ENCODE data around the gene FARS2. TPM values are rescaled to one million over a fixed set of nuclear protein-coding genes. Genes with fewer than 3 reads are reported as not detected.

The FARS2 gene
- total RNA-seq, 4 donors from 2014 or later, result 10.6 to 24.9 (median 15.2) TPM

DNA sequence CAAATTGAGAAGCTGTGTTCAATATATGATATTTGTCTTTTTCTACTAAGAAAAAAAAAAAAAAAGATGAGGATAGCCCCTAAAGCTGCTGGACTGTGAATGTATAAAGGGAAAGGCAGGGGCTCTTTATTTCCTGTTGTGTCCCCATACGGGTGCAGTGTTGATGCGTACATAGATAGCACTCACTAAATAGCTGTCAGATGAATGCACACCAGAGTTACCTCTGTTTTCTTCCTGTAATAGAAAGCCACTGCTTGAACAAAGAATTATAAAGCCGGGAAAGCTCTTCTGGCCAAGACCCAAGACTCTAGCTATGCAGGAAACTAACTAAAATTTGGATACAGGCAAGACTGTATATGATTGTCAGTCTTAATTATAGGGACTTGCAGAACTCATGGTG lies 260.0 kb downstream of the FARS2 start:
- no peaks in the 10 kb centered on the region for H3K9me3 ChIP-seq
- H3K27ac ChIP-seq (replicated peaks in 1 of 4), result no peak overlapping the region
- TF ChIP-seq POLR2A (IDR thresholded peaks at IDR 0.05; ENCODE audit: low read depth) (no peak), EP300 (IDR thresholded peaks at IDR 0.05) (no peak)
- TF ChIP-seq, protein P1, sequence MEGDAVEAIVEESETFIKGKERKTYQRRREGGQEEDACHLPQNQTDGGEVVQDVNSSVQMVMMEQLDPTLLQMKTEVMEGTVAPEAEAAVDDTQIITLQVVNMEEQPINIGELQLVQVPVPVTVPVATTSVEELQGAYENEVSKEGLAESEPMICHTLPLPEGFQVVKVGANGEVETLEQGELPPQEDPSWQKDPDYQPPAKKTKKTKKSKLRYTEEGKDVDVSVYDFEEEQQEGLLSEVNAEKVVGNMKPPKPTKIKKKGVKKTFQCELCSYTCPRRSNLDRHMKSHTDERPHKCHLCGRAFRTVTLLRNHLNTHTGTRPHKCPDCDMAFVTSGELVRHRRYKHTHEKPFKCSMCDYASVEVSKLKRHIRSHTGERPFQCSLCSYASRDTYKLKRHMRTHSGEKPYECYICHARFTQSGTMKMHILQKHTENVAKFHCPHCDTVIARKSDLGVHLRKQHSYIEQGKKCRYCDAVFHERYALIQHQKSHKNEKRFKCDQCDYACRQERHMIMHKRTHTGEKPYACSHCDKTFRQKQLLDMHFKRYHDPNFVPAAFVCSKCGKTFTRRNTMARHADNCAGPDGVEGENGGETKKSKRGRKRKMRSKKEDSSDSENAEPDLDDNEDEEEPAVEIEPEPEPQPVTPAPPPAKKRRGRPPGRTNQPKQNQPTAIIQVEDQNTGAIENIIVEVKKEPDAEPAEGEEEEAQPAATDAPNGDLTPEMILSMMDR (IDR thresholded peaks at IDR 0.05), result no peak
- H3K4me3 ChIP-seq, result no peak overlapping the region
- H3K4me1 ChIP-seq, result no peaks in the 10 kb centered on the region
- peak; percentile 17 for DNase-seq (ENCODE audit: extremely low spot score)
- intact Hi-C loops (cut with DNase I), result no loop called here
- no peaks in the 10 kb centered on the region for H3K36me3 ChIP-seq
- 64% methylated on average over 3 of the region's 3 CpGs for WGBS
- no peaks in the 10 kb centered on the region for H3K27me3 ChIP-seq

DNA sequence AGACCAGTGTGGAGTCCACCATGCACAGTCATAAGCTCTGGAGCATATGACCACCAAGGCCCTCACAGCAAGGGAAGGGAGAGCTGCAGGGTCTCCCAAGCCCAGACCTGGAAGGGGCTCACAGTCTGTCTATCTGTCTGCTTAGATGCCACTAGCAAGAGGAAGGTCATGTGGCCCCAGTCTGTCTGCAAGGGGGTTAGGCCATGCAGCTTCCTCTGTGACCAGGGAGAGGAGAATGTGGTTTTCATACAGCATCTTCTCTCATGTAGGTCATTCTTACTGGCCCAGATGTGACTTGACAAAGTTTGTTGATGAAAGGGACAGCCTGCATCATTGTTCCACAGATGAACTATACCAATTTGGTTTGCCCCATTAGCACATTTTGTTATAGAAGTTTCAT lies 260.8 kb downstream of the FARS2 start:
- Histone ChIP-seq H3K9me3 (no peaks in the 10 kb centered on the region), H3K4me3 (no peak overlapping the region), H3K27ac (replicated peaks in 1 of 4) (no peak overlapping the region), H3K36me3 (no peaks in the 10 kb centered on the region), H3K4me1 (no peaks in the 10 kb centered on the region), H3K27me3 (no peaks in the 10 kb centered on the region)
- intact Hi-C loops (cut with DNase I), result no loop called here
- TF ChIP-seq, protein P1 (IDR thresholded peaks at IDR 0.05), result no peak
- no peak for TF ChIP-seq POLR2A (IDR thresholded peaks at IDR 0.05; ENCODE audit: low read depth)
- no peak for TF ChIP-seq POLR2AphosphoS5 (IDR thresholded peaks at IDR 0.05)
- TF ChIP-seq EP300 (IDR thresholded peaks at IDR 0.05), result no peak
- no peak for DNase-seq (ENCODE audit: extremely low spot score)

DNA sequence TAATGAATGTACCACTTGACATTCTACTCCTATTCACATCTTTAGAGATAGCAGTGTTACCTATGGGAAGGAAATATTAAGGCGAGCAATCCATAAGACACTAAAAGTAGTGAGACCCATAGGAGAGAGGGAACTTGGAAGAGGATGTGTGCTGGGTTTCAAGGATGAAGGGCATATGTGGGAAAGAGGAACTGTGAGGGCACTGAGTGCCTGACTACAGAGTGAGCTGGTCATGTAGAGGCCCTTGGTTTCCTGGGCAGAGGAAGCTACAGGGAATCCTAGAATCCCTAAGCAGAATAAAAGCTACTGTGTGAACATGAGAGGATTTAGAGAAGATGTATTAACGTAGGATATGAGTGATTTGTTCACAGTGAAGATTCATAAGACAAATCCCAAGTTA lies 262.8 kb downstream of the FARS2 start:
- WGBS, result 89% methylated on average over 2 of the region's 2 CpGs

DNA sequence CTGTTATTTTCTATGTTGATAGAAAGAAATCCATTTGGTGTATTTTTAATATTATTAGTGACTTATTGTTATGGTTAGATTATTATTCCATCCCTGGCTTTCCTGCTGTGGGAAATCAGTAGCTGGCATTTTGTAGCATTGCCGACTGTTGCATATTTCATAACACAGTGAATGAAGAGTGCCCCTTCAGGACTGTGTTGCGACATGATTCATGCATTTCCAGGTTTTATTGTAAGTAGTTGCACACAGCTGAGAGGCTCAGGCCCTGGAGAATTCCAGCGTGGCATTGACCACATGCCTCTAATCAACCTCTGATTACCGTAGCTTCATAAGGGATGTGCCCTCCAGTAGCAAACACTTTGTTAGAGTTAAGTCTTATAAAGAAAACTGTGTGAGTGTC lies 263.9 kb downstream of the FARS2 start:
- no peaks in the 10 kb centered on the region for H3K9me3 ChIP-seq
- H3K36me3 ChIP-seq, result no peaks in the 10 kb centered on the region
- no peaks in the 10 kb centered on the region for H3K27me3 ChIP-seq
- intact Hi-C loops (cut with DNase I), result no loop called here
- no peak overlapping the region for H3K4me3 ChIP-seq
- no peaks in the 10 kb centered on the region for H3K4me1 ChIP-seq
- 84% methylated on average over 4 of the region's 4 CpGs for WGBS
- TF ChIP-seq POLR2AphosphoS5 (IDR thresholded peaks at IDR 0.05), result no peak
- no peak for TF ChIP-seq POLR2A (IDR thresholded peaks at IDR 0.05; ENCODE audit: low read depth)
- TF ChIP-seq EP300 (IDR thresholded peaks at IDR 0.05), result no peak
- TF ChIP-seq, protein P1 (IDR thresholded peaks at IDR 0.05), result no peak
- no peak overlapping the region for H3K27ac ChIP-seq (replicated peaks in 1 of 4)
- DNase-seq (ENCODE audit: extremely low spot score), result no peak

More for the DNA sequence above, 262.8 kb downstream of the FARS2 start:
- Histone ChIP-seq H3K27me3 (no peaks in the 10 kb centered on the region), H3K36me3 (no peaks in the 10 kb centered on the region), H3K4me1 (no peaks in the 10 kb centered on the region), H3K9me3 (no peaks in the 10 kb centered on the region), H3K4me3 (no peak overlapping the region), H3K27ac (replicated peaks in 1 of 4) (no peak overlapping the region)
- no peak for DNase-seq (ENCODE audit: extremely low spot score)
- intact Hi-C loops (cut with DNase I), result no loop called here
- TF ChIP-seq POLR2A (IDR thresholded peaks at IDR 0.05; ENCODE audit: low read depth) (no peak), POLR2AphosphoS5 (IDR thresholded peaks at IDR 0.05) (no peak), EP300 (IDR thresholded peaks at IDR 0.05) (no peak)
- TF ChIP-seq, protein P1 (IDR thresholded peaks at IDR 0.05), result no peak

DNA sequence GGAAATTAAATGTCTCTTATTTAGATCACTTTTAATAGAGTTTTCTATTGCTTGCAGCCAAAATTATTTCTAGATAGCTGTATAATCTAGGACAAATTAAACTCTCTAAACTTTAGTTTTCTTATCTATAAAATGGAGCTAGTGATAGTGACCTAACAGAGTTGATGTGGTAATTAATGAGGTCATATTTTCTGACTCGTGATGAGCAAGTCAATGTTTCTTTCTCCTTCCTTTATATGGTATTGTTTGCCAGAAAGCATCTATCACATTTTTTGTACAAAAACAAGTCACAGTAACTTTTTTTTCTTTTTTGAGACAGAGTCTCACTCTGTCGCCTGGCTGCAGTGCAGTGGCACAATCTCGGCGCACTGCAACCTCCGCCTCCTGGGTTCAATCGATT lies 267.7 kb downstream of the FARS2 start:
- no peak for DNase-seq (ENCODE audit: extremely low spot score)
- no peaks in the 10 kb centered on the region for H3K9me3 ChIP-seq

More for the DNA sequence above, 267.7 kb downstream of the FARS2 start:
- no peaks in the 10 kb centered on the region for H3K36me3 ChIP-seq
- H3K27me3 ChIP-seq, result no peaks in the 10 kb centered on the region
- TF ChIP-seq, protein P1 (IDR thresholded peaks at IDR 0.05), result no peak
- TF ChIP-seq POLR2A (IDR thresholded peaks at IDR 0.05; ENCODE audit: low read depth), result no peak
- no peak for TF ChIP-seq POLR2AphosphoS5 (IDR thresholded peaks at IDR 0.05)
- TF ChIP-seq EP300 (IDR thresholded peaks at IDR 0.05), result no peak
- no peaks in the 10 kb centered on the region for H3K4me1 ChIP-seq
- no peak overlapping the region for H3K27ac ChIP-seq (replicated peaks in 1 of 4)
- no peak overlapping the region for H3K4me3 ChIP-seq
- intact Hi-C loops (cut with DNase I), result no loop called here
- 94% methylated on average over 6 of the region's 6 CpGs for WGBS
